Upper lobe of right lung (tissue), 1 donor: ENCODE measurements around the gene PSMB5. TPM values are rescaled to one million over a fixed set of nuclear protein-coding genes. Genes with fewer than 3 reads are reported as not detected.

Experiments
- ATAC-seq: fragments of 200-7000 bp; cut with Tn5 transposase; one replicate; pipeline ENCODE4 v1.9.1; 2020; ENCODE audit warnings: mild to moderate bottlenecking, moderate library complexity
- DNase-seq: peaks from one replicate; pipeline ENCODE4 v3.0.0-alpha.2; 2020
- H3K27ac ChIP-seq: fragments of 200-600 bp; one replicate; pipeline ENCODE4 v1.8.0; 2022
- H3K27me3 ChIP-seq: fragments of 200-600 bp; one replicate; pipeline ENCODE4 v1.8.0; 2022; ENCODE audit warnings: mild to moderate bottlenecking
- H3K36me3 ChIP-seq: fragments of 200-600 bp; one replicate; pipeline ENCODE4 v1.8.0; 2022
- H3K4me1 ChIP-seq: fragments of 200-600 bp; one replicate; pipeline ENCODE4 v1.8.0; 2022
- H3K4me3 ChIP-seq: fragments of 200-600 bp; one replicate; pipeline ENCODE4 v1.8.0; 2022; ENCODE audit warnings: mild to moderate bottlenecking
- H3K9me3 ChIP-seq: fragments of 200-600 bp; one replicate; pipeline ENCODE4 v1.8.0; 2022
- intact Hi-C: fragments of 100-400 bp; cut with DNase I; formaldehyde crosslinking; loops from one replicate; pipeline ENCODE4 v1.11.0; 2022
- total RNA-seq: library from RNA; stranded (reverse); fragmentation: NEBNext Ultra II Directional; extraction: Animal tissue kit (Norgen Biotek cat#: 25700); gene quantifications from one replicate; pipeline ENCODE4 v1.2.1, GENCODE V29; 2021
- TF ChIP-seq, protein P1 (sequence below): fragments of 200-600 bp; IDR thresholded peaks from one replicate; pipeline ENCODE4 v1.8.0; 2022; ENCODE audit warnings: antibody characterized with exemption
- donor health status: DM: no; HTN: yes; CAD: no; lungs with severe emphysema.

Gene PSMB5
- total RNA-seq, 1 donor from 2014 or later: 75.7 TPM

DNA sequence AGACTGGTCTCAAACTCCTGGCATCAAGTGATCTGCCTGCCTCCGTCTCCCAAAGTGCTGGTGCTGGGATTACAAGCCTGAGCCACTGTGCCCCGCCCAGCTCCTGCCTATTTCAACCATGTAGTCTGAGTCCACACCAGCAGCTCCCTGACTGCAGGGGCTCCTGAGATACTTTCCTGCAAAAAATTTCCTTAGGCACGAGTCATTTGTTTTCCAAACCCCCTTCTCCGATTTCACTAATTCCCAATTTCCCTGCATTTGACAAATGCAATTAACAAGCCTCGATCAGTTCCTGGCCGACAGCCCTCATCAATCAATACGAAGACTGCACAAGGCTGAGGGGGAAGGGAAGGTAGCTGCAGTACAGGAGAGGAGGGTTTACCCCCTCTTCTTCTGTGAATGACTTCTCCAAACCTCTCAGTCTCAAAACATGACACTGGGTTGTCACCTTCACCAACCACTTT, 10.1 kb downstream of the PSMB5 start:
- ATAC-seq: no peak
- intact Hi-C loops: no loop called here

GRCh38 chr14:23023795-23024152, 10.9 kb downstream of the PSMB5 start:
- TF ChIP-seq, protein P1, sequence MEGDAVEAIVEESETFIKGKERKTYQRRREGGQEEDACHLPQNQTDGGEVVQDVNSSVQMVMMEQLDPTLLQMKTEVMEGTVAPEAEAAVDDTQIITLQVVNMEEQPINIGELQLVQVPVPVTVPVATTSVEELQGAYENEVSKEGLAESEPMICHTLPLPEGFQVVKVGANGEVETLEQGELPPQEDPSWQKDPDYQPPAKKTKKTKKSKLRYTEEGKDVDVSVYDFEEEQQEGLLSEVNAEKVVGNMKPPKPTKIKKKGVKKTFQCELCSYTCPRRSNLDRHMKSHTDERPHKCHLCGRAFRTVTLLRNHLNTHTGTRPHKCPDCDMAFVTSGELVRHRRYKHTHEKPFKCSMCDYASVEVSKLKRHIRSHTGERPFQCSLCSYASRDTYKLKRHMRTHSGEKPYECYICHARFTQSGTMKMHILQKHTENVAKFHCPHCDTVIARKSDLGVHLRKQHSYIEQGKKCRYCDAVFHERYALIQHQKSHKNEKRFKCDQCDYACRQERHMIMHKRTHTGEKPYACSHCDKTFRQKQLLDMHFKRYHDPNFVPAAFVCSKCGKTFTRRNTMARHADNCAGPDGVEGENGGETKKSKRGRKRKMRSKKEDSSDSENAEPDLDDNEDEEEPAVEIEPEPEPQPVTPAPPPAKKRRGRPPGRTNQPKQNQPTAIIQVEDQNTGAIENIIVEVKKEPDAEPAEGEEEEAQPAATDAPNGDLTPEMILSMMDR: no peak
- Histone ChIP-seq H3K27ac (no peak overlapping the region), H3K4me1 (peaks cover 7% of the 10 kb centered on the region), H3K36me3 (peaks cover 30% of the 10 kb centered on the region), H3K9me3 (no peaks in the 10 kb centered on the region), H3K27me3 (no peaks in the 10 kb centered on the region), H3K4me3 (no peak overlapping the region)
- intact Hi-C loops: no loop called here
- no peak for DNase-seq
- ATAC-seq: no peak

More for the DNA sequence above, 10.1 kb downstream of the PSMB5 start:
- no peaks in the 10 kb centered on the region for H3K9me3 ChIP-seq
- H3K36me3 ChIP-seq: peaks cover 37% of the 10 kb centered on the region
- H3K4me1 ChIP-seq: peaks cover 7% of the 10 kb centered on the region
- H3K4me3 ChIP-seq: no peak overlapping the region
- no peaks in the 10 kb centered on the region for H3K27me3 ChIP-seq
- no peak overlapping the region for H3K27ac ChIP-seq
- DNase-seq: no peak
- TF ChIP-seq, protein P1: no peak

DNA sequence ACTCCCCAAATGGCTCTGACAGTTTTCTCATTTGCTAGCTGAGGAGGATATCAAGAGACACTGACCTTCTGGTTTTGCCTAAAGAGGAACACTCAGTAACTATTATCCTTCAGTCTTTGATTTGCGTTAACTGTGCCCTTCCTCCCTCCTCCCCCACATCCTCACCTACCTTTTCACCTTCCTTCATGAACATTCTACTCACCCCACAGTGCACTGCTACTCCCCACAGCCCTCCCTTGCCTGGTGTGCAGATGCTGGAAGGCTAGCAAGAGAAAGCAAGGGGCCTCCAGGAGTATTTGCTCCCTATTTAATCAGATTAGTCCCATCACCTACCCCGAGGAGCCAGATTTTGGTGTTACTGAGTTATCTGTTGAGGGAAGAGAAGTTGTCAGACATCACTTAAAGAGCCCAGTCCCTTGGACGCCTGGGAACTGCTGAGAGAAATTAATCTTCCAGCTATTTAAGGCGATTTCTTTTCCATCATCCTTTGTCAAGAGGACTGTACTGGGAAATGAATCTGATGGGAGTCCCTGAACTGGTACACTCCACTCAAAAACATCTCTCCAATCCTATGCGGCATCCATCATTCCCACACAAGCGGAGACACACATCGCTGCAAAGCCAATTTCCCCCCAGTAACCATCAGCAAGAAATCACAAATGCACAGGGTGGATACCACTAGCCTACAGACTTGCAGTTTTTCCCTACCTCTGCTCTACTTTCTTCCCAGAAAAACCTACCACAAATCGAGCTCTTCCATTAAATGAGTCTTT, 11.5 kb downstream of the PSMB5 start:
- no peaks in the 10 kb centered on the region for H3K9me3 ChIP-seq
- no peak overlapping the region for H3K4me3 ChIP-seq
- TF ChIP-seq, protein P1: no peak
- ATAC-seq: no peak
- peaks cover 25% of the 10 kb centered on the region for H3K36me3 ChIP-seq
- H3K4me1 ChIP-seq: peaks cover 1% of the 10 kb centered on the region
- intact Hi-C loops: no loop called here
- DNase-seq: no peak
- no peak overlapping the region for H3K27ac ChIP-seq
- H3K27me3 ChIP-seq: no peaks in the 10 kb centered on the region

GRCh38 chr14:23021889-23022442, 12.7 kb downstream of the PSMB5 start:
- ATAC-seq: no peak
- Histone ChIP-seq H3K36me3 (peaks cover 15% of the 10 kb centered on the region), H3K4me1 (no peaks in the 10 kb centered on the region), H3K27me3 (no peaks in the 10 kb centered on the region), H3K27ac (no peak overlapping the region), H3K9me3 (no peaks in the 10 kb centered on the region), H3K4me3 (no peak overlapping the region)
- intact Hi-C loops: no loop called here
- TF ChIP-seq, protein P1: no peak
- DNase-seq: no peak

- Histone ChIP-seq H3K9me3 (no peaks in the 10 kb centered on the region), H3K27ac (no peak overlapping the region), H3K27me3 (no peaks in the 10 kb centered on the region), H3K36me3 (peaks cover 15% of the 10 kb centered on the region), H3K4me1 (no peaks in the 10 kb centered on the region), H3K4me3 (no peak overlapping the region)
- TF ChIP-seq, protein P1: no peak
- DNase-seq: no peak
- intact Hi-C loops: no loop called here
- ATAC-seq: no peak
Measured at GRCh38 chr14:23021434-23021833, 13.3 kb downstream of the PSMB5 start.
